HG03108 (cell line): ENCODE measurements around the gene MARK1.

Experiments used
- ATAC-seq: cut with Tn5 transposase; IDR thresholded peaks from one replicate; pipeline ENCODE4 v1.9.1; 2021; ENCODE audit warnings: moderate library complexity; ENCODE audit not compliant: unreplicated experiment

The MARK1 gene

GRCh38 chr1:220687809-220688208 lies 159.9 kb downstream of the MARK1 start:
- ATAC-seq: no peak

- no peak for ATAC-seq
Measured at GRCh38 chr1:220689666-220690065, 161.7 kb downstream of the MARK1 start.

GRCh38 chr1:220690140-220691052 lies 162.5 kb downstream of the MARK1 start, which contains the start of gene C1orf115:
Gene C1orf115, plus strand, starts transcription at chr1:220690363. Its CDS starts 40 bp downstream, at chr1:220690403.
- peak; percentile 96 for ATAC-seq

- no peak for ATAC-seq
Measured at GRCh38 chr1:220691053-220691684, 163.2 kb downstream of the MARK1 start.

- no peak for ATAC-seq
Measured at GRCh38 chr1:220692436-220693228, 164.7 kb downstream of the MARK1 start.

GRCh38 chr1:220694866-220695382 lies 167.0 kb downstream of the MARK1 start:
- no peak for ATAC-seq

GRCh38 chr1:220695426-220695825 lies 167.5 kb downstream of the MARK1 start:
- no peak for ATAC-seq

GRCh38 chr1:220696226-220696862 lies 168.4 kb downstream of the MARK1 start:
- ATAC-seq: no peak

GRCh38 chr1:220696863-220697231 lies 168.9 kb downstream of the MARK1 start:
- no peak for ATAC-seq

GRCh38 chr1:220697326-220697725 lies 169.4 kb downstream of the MARK1 start:
- no peak for ATAC-seq

- ATAC-seq: no peak
Measured at GRCh38 chr1:220698607-220699016, 170.7 kb downstream of the MARK1 start.

GRCh38 chr1:220699044-220699443 lies 171.1 kb downstream of the MARK1 start:
- no peak for ATAC-seq

GRCh38 chr1:220700556-220701179 lies 172.7 kb downstream of the MARK1 start:
- ATAC-seq: no peak

GRCh38 chr1:220701974-220702373 lies 174.0 kb downstream of the MARK1 start:
- ATAC-seq: no peak

- no peak for ATAC-seq
Measured at GRCh38 chr1:220702733-220703270, 174.9 kb downstream of the MARK1 start.

GRCh38 chr1:220703305-220703704 lies 175.4 kb downstream of the MARK1 start:
- no peak for ATAC-seq

GRCh38 chr1:220705782-220706181 lies 177.8 kb downstream of the MARK1 start:
- ATAC-seq: no peak

GRCh38 chr1:220706480-220706879 lies 178.5 kb downstream of the MARK1 start:
- no peak for ATAC-seq

GRCh38 chr1:220707160-220707559 lies 179.2 kb downstream of the MARK1 start:
- ATAC-seq: no peak

GRCh38 chr1:220708244-220708643 lies 180.3 kb downstream of the MARK1 start:
- ATAC-seq: no peak
